ENCODE data around the gene ARMH2.
"Not testable (repeated sequence)": the region's sequence is repeated elsewhere in the genome, so short reads cannot be mapped to it uniquely, and the experiment has no call there.

ARMH2 gene

GRCh38 chr6:24809728-24810127, 11.0 kb upstream of the ARMH2 start:
- DNase-seq, result no peak

- DNase-seq, result no peak
Measured at GRCh38 chr6:24807584-24807983, 8.9 kb upstream of the ARMH2 start.

- no peak for DNase-seq
Measured at GRCh38 chr6:24802271-24803059, 3.7 kb upstream of the ARMH2 start.

- no peak for DNase-seq
Measured at GRCh38 chr6:24799541-24799915, 811 bp upstream of the ARMH2 start.

- DNase-seq, result no peak
Measured at GRCh38 chr6:24797596-24798216, 1.0 kb downstream of the ARMH2 start.

- DNase-seq, result no peak
Measured at GRCh38 chr6:24796616-24797290, 2.0 kb downstream of the ARMH2 start.

- DNase-seq, result no peak
Measured at GRCh38 chr6:24795106-24795505, 3.6 kb downstream of the ARMH2 start.

GRCh38 chr6:24788031-24788665, 10.6 kb downstream of the ARMH2 start:
- DNase-seq, result no peak

- no peak for DNase-seq
Measured at GRCh38 chr6:24780206-24780605, 18.5 kb downstream of the ARMH2 start.

- DNase-seq, result no peak
Measured at GRCh38 chr6:24779416-24780016, 19.2 kb downstream of the ARMH2 start.

GRCh38 chr6:24778878-24779277, 19.8 kb downstream of the ARMH2 start:
- DNase-seq, result no peak

GRCh38 chr6:24778121-24778520, 20.6 kb downstream of the ARMH2 start:
- DNase-seq, result no peak

- DNase-seq, result no peak
Measured at GRCh38 chr6:24777227-24777626, 21.5 kb downstream of the ARMH2 start.

GRCh38 chr6:24775520-24776058, 23.1 kb downstream of the ARMH2 start:
- peak; percentile 31 for DNase-seq

- peak; percentile 99 for DNase-seq
Measured at GRCh38 chr6:24774696-24775519, 23.8 kb downstream of the ARMH2 start, which contains the start of gene GMNN. Gene GMNN, plus strand, starts transcription at chr6:24774937. Its CDS starts 2,310 bp downstream, at chr6:24777247.

- DNase-seq, result peak; percentile 32
Measured at GRCh38 chr6:24768361-24768760, 30.4 kb downstream of the ARMH2 start.

GRCh38 chr6:24766680-24767462, 31.8 kb downstream of the ARMH2 start:
- peak; percentile 81 for DNase-seq

GRCh38 chr6:24765968-24766367, 32.7 kb downstream of the ARMH2 start:
- DNase-seq, result not testable (repeated sequence)

GRCh38 chr6:24764833-24765828, 33.6 kb downstream of the ARMH2 start:
- not testable (repeated sequence) for DNase-seq

- DNase-seq, result peak; percentile 74
Measured at GRCh38 chr6:24763578-24763977, 35.1 kb downstream of the ARMH2 start.
